ENCODE data around the gene DES.

Gene DES

GRCh38 chr2:219446101-219446504 lies 27.9 kb downstream of the DES start:
- TF ChIP-seq CTCF (IDR thresholded peaks at IDR 0.05) (no peak), ZFX (IDR thresholded peaks at IDR 0.05; ENCODE audit: borderline replicate concordance) (no peak)
- no peak overlapping the region for H3K27ac ChIP-seq

- TF ChIP-seq ZFX (IDR thresholded peaks at IDR 0.05; ENCODE audit: borderline replicate concordance) (no peak), CTCF (IDR thresholded peaks at IDR 0.05) (no peak)
- H3K27ac ChIP-seq = no peak overlapping the region
Measured at GRCh38 chr2:219446689-219447088, 28.5 kb downstream of the DES start.

GRCh38 chr2:219447242-219448098 lies 29.3 kb downstream of the DES start:
- TF ChIP-seq CTCF (IDR thresholded peaks at IDR 0.05) = no peak
- no peak for TF ChIP-seq ZFX (IDR thresholded peaks at IDR 0.05; ENCODE audit: borderline replicate concordance)
- H3K27ac ChIP-seq = no peak overlapping the region

- H3K27ac ChIP-seq = no peak overlapping the region
- no peak for TF ChIP-seq ZFX (IDR thresholded peaks at IDR 0.05; ENCODE audit: borderline replicate concordance)
- no peak for TF ChIP-seq CTCF (IDR thresholded peaks at IDR 0.05)
Measured at GRCh38 chr2:219448099-219448775, 30.1 kb downstream of the DES start.

GRCh38 chr2:219448776-219449341 lies 30.7 kb downstream of the DES start:
- no peak overlapping the region for H3K27ac ChIP-seq
- TF ChIP-seq CTCF (IDR thresholded peaks at IDR 0.05) = no peak
- no peak for TF ChIP-seq ZFX (IDR thresholded peaks at IDR 0.05; ENCODE audit: borderline replicate concordance)

- TF ChIP-seq ZFX (IDR thresholded peaks at IDR 0.05; ENCODE audit: borderline replicate concordance) = no peak
- no peak for TF ChIP-seq CTCF (IDR thresholded peaks at IDR 0.05)
- no peak overlapping the region for H3K27ac ChIP-seq
Measured at GRCh38 chr2:219449609-219450008, 31.4 kb downstream of the DES start.

All from 22Rv1 (cell line).